Measurements from ENCODE around the gene TIGAR. TPM values are rescaled to one million over a fixed set of nuclear protein-coding genes. Genes with fewer than 3 reads are reported as not detected.

Gene TIGAR
- total and polyA plus RNA-seq, 2 donors (not counting 3 experiments of a cell fraction or from before 2014, with no cell fraction given): 5.6 to 31.2 TPM

GRCh38 chr12:4331221-4331620 lies 10.2 kb downstream of the TIGAR start:
- Histone ChIP-seq H4K20me1 (replicated peaks; ENCODE audit: control insufficient read depth, extremely low read depth, insufficient read depth, low read length) (peaks cover 4% of the 10 kb centered on the region), H3K4me3 (replicated peaks in 1 of 3; ENCODE audit: insufficient read depth in 1 of 3, low read depth in 1 of 3, low read length in 3 of 3) (no peak overlapping the region), H3K9me3 (replicated peaks; ENCODE audit: control insufficient read depth, insufficient read depth, low read length) (no peaks in the 10 kb centered on the region), H3K36me3 (ENCODE audit: control insufficient read depth in 2 of 2, extremely low read depth in 1 of 2, insufficient read depth in 2 of 2, low read length in 2 of 2) (peaks cover 0 to 9% of the 10 kb centered on the region in 2 experiments), H3K27ac (ENCODE audit: insufficient read depth, low read depth, low read length) (no peak overlapping the region), H3K4me2 (ENCODE audit: insufficient read depth, low read length) (no peak overlapping the region), H2AFZ (ENCODE audit: low read depth, low read length) (no peak overlapping the region), H3K9me1 (replicated peaks; ENCODE audit: control insufficient read depth, extremely low read depth, insufficient read depth, low read length) (no peaks in the 10 kb centered on the region), H3K9ac (replicated peaks; ENCODE audit: extremely low read depth, insufficient read depth, low read length) (no peak overlapping the region), H3K27me3 (ENCODE audit: control insufficient read depth in 2 of 2, insufficient read depth in 2 of 2, low read length in 2 of 2) (no peaks in the 10 kb centered on the region), H3K79me2 (ENCODE audit: control insufficient read depth, insufficient read depth, low read length) (peaks cover 27% of the 10 kb centered on the region), H3K4me1 (ENCODE audit: control insufficient read depth, extremely low read depth, insufficient read depth, low read length) (no peaks in the 10 kb centered on the region)
- dilution Hi-C loops (cut with MboI; ENCODE audit: extremely low pct_ligation_motif_present, low sequenced_read_pairs): no loop called here
- DNase-seq (ENCODE audit: low read depth, low spot score) (no peak), FAIRE-seq (no peak)
- intact Hi-C loops (cut with micrococcal nuclease): no loop called here
- ChIA-PET POLR2A (no interaction called here), CTCF (no interaction called here)
- BruUV-seq (replicated peaks): no TSS peak
- no peak for TF ChIP-seq CTCF (IDR thresholded peaks at IDR 0.05; ENCODE audit: extremely low read depth in 1 of 2, insufficient read depth in 1 of 2, low read depth in 1 of 2, low read length in 2 of 2)
- TF ChIP-seq EZH2 (IDR thresholded peaks at IDR 0.05; ENCODE audit: borderline replicate concordance, low read depth, low read length, severe bottlenecking): no peak
- TF ChIP-seq POLR2AphosphoS5 (IDR thresholded peaks at IDR 0.05; ENCODE audit: insufficient read depth, low read depth, low read length): no peak
- no peak for TF ChIP-seq FOS (IDR thresholded peaks at IDR 0.05; ENCODE audit: borderline replicate concordance, insufficient read depth, low read length)
- TF ChIP-seq MYC (IDR thresholded peaks at IDR 0.05; ENCODE audit: low read depth, low read length): no peak
- TF ChIP-seq POLR2A (IDR thresholded peaks at IDR 0.05; ENCODE audit: low read depth, low read length): no peak
- TF ChIP-seq MAX (IDR thresholded peaks at IDR 0.05; ENCODE audit: insufficient read depth, insufficient read length): no peak
- no peak for TF ChIP-seq JUN (IDR thresholded peaks at IDR 0.05; ENCODE audit: borderline replicate concordance, insufficient read depth, insufficient read length, low read depth)
- no peak for TF ChIP-seq GATA2 (IDR thresholded peaks at IDR 0.05; ENCODE audit: insufficient read depth, insufficient read length, low read depth, low read length)
